Activated CD4-positive, CD25-positive, alpha-beta regulatory T cell treated with anti-CD3 and anti-CD28 coated beads, Interleukin-2, amount 50 U/mL, for 16 hours (primary cell): Measurements from ENCODE around the gene LPAR4.
"Not testable (repeated sequence)": the region's sequence is repeated elsewhere in the genome, so short reads cannot be mapped to it uniquely, and the experiment has no call there.

Experiments used
- DNase-seq: peaks from one replicate; pipeline ENCODE4 v3.0.0-alpha.2; 2020; ENCODE audit warnings: low read depth, low spot score

Gene LPAR4

GRCh38 chrX:78747489-78747888 lies at the start of gene LPAR4:
Gene LPAR4 (plus strand): TSS chrX:78747720. CDS start chrX:78754870, 7,150 bp downstream.
- DNase-seq: no peak

GRCh38 chrX:78706071-78706470 lies 41.4 kb upstream of the LPAR4 start:
- DNase-seq: no peak

- no peak for DNase-seq
Observed at GRCh38 chrX:78708262-78708661, 39.3 kb upstream of the LPAR4 start.

GRCh38 chrX:78708816-78709215 lies 38.7 kb upstream of the LPAR4 start:
- no peak for DNase-seq

- no peak for DNase-seq
Observed at GRCh38 chrX:78710171-78710570, 37.3 kb upstream of the LPAR4 start.

- no peak for DNase-seq
Observed at GRCh38 chrX:78712336-78712735, 35.2 kb upstream of the LPAR4 start.

- DNase-seq: no peak
Observed at GRCh38 chrX:78725287-78725686, 22.2 kb upstream of the LPAR4 start.

GRCh38 chrX:78746496-78746895 lies 1.0 kb upstream of the LPAR4 start:
- DNase-seq: no peak

- no peak for DNase-seq
Observed at GRCh38 chrX:78747971-78748370, 451 bp downstream of the LPAR4 start.

GRCh38 chrX:78748846-78749245 lies 1.3 kb downstream of the LPAR4 start:
- no peak for DNase-seq

GRCh38 chrX:78753571-78753970 lies 6.1 kb downstream of the LPAR4 start:
- no peak for DNase-seq

- DNase-seq: no peak
Observed at GRCh38 chrX:78754917-78755316, 7.4 kb downstream of the LPAR4 start.

GRCh38 chrX:78759081-78759480 lies 11.6 kb downstream of the LPAR4 start:
- DNase-seq: no peak

- no peak for DNase-seq
Observed at GRCh38 chrX:78769101-78769755, 21.7 kb downstream of the LPAR4 start.

- DNase-seq: no peak
Observed at GRCh38 chrX:78769946-78770345, 22.4 kb downstream of the LPAR4 start.

- DNase-seq: no peak
Observed at GRCh38 chrX:78796916-78797315, 49.4 kb downstream of the LPAR4 start.

- no peak for DNase-seq
Observed at GRCh38 chrX:78800114-78800513, 52.6 kb downstream of the LPAR4 start.

- no peak for DNase-seq
Observed at GRCh38 chrX:78800694-78801093, 53.2 kb downstream of the LPAR4 start.

- no peak for DNase-seq
Observed at GRCh38 chrX:78801522-78801921, 54.0 kb downstream of the LPAR4 start.

GRCh38 chrX:78802526-78802925 lies 55.0 kb downstream of the LPAR4 start:
- not testable (repeated sequence) for DNase-seq
